Left ventricle myocardium superior (tissue), 1 donor: ENCODE data around the gene HAAO. TPM values are rescaled to one million over a fixed set of nuclear protein-coding genes. Genes with fewer than 3 reads are reported as not detected.

Experiments used
- ATAC-seq: fragments of 200-7000 bp; cut with Tn5 transposase; one replicate; pipeline ENCODE4 v1.9.1; 2020; ENCODE audit warnings: mild to moderate bottlenecking, moderate library complexity
- DNase-seq: peaks from one replicate; pipeline ENCODE4 v3.0.0-alpha.2; 2020
- intact Hi-C: fragments of 100-400 bp; cut with micrococcal nuclease; formaldehyde crosslinking; loops from one replicate; pipeline ENCODE4 v1.11.0; 2022
- total RNA-seq: library from RNA; stranded (reverse); fragmentation: NEBNext Ultra II Directional; extraction: Animal tissue kit (Norgen Biotek cat#: 25700); gene quantifications from one replicate; pipeline ENCODE4 v1.2.1, GENCODE V29; 2021
- donor health status: DM: no; HTN: yes; CAD: no; lungs with severe emphysema.

Gene HAAO
- total RNA-seq, 1 donor from 2014 or later: 1.9 TPM

- DNase-seq: no peak
- intact Hi-C loops: no loop called here
Observed at GRCh38 chr2:42757981-42758740, 34.2 kb downstream of the HAAO start.

DNA sequence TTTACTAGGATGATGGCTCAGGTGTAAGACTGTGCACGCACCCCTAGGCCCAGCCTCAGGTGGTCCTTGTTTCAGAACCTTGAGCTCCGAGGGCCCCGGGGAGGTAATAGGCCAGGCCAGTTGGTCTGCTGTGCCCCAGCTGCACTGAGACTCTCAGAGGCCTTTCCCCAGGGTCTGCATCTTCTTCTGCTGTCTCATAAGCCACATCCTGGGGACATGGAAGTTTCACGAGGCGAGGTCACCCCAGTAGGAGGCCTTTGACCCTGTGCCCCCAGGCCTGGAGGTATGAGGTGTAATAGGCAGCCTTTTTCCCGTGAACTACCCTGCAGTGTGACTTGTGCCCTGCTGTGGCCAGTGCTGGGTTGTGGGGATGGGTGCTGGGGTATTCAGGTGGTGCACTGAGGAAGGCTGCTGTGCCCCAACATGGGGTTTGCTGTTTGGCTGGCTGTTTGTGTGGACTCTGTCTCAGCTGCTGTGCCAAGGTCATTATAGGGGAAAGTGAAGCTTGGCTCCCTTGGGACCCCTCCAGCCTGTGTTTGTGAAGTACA lies 35.3 kb downstream of the HAAO start:
- no peak for DNase-seq
- no peak for ATAC-seq
- intact Hi-C loops: no loop called here

More at GRCh38 chr2:42757981-42758740, 34.2 kb downstream of the HAAO start:
- ATAC-seq: no peak

GRCh38 chr2:42756150-42756775 lies 36.1 kb downstream of the HAAO start:
- intact Hi-C loops: no loop called here
- ATAC-seq: no peak

DNA sequence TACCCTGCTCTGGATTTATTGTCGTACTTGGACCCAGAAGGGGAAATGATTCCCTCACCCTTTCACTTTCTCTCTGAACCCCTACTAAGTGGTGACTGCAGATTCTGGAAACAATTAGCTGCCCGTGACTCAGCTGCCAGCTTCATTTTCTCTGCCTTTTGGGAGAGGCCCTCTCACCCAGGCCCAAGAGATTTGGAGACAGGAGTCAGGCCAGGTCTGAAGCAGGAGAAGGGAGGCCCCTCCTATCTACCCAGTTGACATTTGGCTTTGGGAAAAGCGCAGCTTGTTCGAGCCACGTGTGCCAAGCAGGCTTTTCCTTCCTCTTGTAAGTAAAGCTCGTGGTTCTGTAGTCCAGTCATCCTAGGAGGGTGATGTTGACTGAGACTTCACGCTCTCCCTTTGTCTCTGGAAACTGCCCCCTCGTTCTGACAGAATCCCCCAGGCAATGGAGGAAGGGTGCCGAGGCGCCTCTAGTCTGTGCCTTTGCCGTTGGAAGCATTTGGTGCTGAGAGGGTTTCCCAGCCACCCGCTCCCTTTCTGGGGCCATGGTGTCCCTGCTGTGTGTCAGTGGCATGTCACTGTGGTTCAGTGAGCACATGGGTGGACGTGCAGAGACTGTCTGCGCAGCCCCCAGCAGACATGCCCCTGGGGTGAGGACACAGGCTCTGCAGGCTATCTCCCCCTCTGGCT lies 37.0 kb downstream of the HAAO start:
- intact Hi-C loops: no loop called here
- peak; percentile 4 for ATAC-seq
- no peak for DNase-seq

More at GRCh38 chr2:42756150-42756775, 36.1 kb downstream of the HAAO start:
- DNase-seq: no peak

- DNase-seq (no peak), ATAC-seq (peak; percentile 14)
- intact Hi-C loops: no loop called here
Observed at GRCh38 chr2:42754776-42755140, 37.6 kb downstream of the HAAO start.

DNA sequence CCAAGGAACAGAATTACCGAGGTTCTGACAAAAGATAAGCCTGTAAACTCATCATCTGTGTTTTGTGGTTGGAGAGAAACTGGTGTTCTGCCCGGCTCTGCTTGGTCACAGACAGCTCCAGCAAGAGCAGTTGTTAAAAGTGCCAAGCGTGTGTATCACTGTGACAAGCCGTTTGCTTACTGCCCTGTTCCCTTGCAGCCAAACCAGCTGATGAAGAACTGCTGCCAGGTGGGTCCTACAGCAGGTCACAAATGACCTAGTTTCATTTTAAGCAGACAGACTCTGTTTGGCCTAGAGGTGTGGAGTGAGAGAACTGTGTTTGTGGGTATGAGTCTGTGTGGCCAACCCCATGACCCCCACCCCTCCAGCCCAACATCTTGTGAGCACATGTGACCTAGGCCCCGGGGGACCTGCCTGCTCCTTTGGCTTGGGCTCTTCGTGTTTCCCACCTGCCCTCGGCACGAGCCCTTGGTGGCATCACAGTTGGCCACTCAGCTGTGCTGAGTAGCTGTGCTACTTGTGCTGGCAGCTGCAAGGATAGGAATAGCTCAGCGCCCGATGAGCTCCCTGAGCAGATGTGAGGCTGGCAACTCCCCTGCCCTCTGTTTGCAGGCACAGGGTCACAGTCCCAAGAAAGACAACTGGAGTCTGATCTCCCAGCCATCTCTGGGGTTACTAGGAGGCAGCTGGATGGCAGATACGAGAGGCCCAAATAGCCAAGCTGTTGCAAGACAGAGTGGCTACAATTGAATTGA lies 38.2 kb downstream of the HAAO start:
- peak; percentile 79 for ATAC-seq
- DNase-seq: no peak
- intact Hi-C loops: no loop called here

- ATAC-seq (peak; percentile 10), DNase-seq (no peak)
- intact Hi-C loops: no loop called here
Observed at GRCh38 chr2:42752816-42753813, 39.3 kb downstream of the HAAO start.

- ATAC-seq (peak; percentile 52), DNase-seq (no peak)
- intact Hi-C loops: no loop called here
Observed at GRCh38 chr2:42752314-42752713, 40.1 kb downstream of the HAAO start.

- intact Hi-C loops: no loop called here
- no peak for DNase-seq
- ATAC-seq: no peak
Observed at GRCh38 chr2:42748840-42749239, 43.5 kb downstream of the HAAO start.

GRCh38 chr2:42747422-42747821 lies 45.0 kb downstream of the HAAO start:
- DNase-seq (no peak), ATAC-seq (no peak)
- intact Hi-C loops: no loop called here

- no peak for ATAC-seq
- intact Hi-C loops: no loop called here
- DNase-seq: no peak
Observed at GRCh38 chr2:42744545-42745082, 47.8 kb downstream of the HAAO start.

DNA sequence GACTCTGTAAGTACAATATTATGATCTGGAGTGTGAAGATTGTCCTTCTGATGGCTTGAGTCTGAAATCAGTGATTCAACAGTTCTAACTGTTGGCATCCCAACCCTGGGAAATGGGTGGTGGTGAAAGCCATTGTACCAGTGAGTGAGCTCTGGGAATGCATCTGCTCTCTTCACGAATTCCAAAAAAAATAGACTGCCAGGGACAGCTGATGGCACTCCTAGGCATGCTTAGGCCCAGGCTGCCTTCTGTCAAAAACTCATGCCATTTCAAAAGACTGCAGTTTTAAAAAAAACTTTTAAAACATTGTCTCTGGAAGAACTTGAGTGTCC lies 48.8 kb downstream of the HAAO start:
- no peak for ATAC-seq
- DNase-seq: no peak
- intact Hi-C loops: no loop called here

GRCh38 chr2:42742740-42743658 lies 49.4 kb downstream of the HAAO start:
- ATAC-seq (no peak), DNase-seq (no peak)
- intact Hi-C loops: no loop called here

- ATAC-seq (no peak), DNase-seq (no peak)
- intact Hi-C loops: no loop called here
Observed at GRCh38 chr2:42741140-42741539, 51.2 kb downstream of the HAAO start.

GRCh38 chr2:42736598-42737322 lies 55.6 kb downstream of the HAAO start:
- intact Hi-C loops: no loop called here
- ATAC-seq: no peak

GRCh38 chr2:42733852-42734251 lies 58.5 kb downstream of the HAAO start:
- no peak for DNase-seq
- intact Hi-C loops: no loop called here
- ATAC-seq: no peak

More at GRCh38 chr2:42736598-42737322, 55.6 kb downstream of the HAAO start:
- DNase-seq: no peak
